HK-2 (cell line): ENCODE data around the gene UPF1.
A peak's percentile ranks its signal among the peaks of the same experiment; 100 is the strongest.
"Not testable (repeated sequence)": the region's sequence is repeated elsewhere in the genome, so short reads cannot be mapped to it uniquely, and the experiment has no call there.

Experiments
- DNase-seq: peaks from one replicate; pipeline ENCODE4 v3.0.0-alpha.2; 2018; ENCODE audit not compliant: unreplicated experiment

Gene UPF1

GRCh38 chr19:18799389-18799970, 32.3 kb upstream of the UPF1 start:
- DNase-seq, result no peak

- DNase-seq, result no peak
Measured at GRCh38 chr19:18800079-18800478, 31.7 kb upstream of the UPF1 start.

GRCh38 chr19:18800636-18801035, 31.1 kb upstream of the UPF1 start:
- no peak for DNase-seq

- no peak for DNase-seq
Measured at GRCh38 chr19:18802354-18802753, 29.4 kb upstream of the UPF1 start.

- no peak for DNase-seq
Measured at GRCh38 chr19:18803550-18804138, 28.1 kb upstream of the UPF1 start.

GRCh38 chr19:18804139-18804601, 27.6 kb upstream of the UPF1 start:
- DNase-seq, result no peak

- no peak for DNase-seq
Measured at GRCh38 chr19:18804643-18805042, 27.1 kb upstream of the UPF1 start.

GRCh38 chr19:18807861-18808331, 23.9 kb upstream of the UPF1 start:
- no peak for DNase-seq

- no peak for DNase-seq
Measured at GRCh38 chr19:18809149-18809868, 22.4 kb upstream of the UPF1 start.

- not testable (repeated sequence) for DNase-seq
Measured at GRCh38 chr19:18811638-18812037, 20.1 kb upstream of the UPF1 start.

GRCh38 chr19:18814063-18814462, 17.7 kb upstream of the UPF1 start:
- DNase-seq, result no peak

- DNase-seq, result no peak
Measured at GRCh38 chr19:18815673-18816072, 16.1 kb upstream of the UPF1 start.

GRCh38 chr19:18816645-18817044, 15.1 kb upstream of the UPF1 start:
- not testable (repeated sequence) for DNase-seq

- DNase-seq, result no peak
Measured at GRCh38 chr19:18817574-18817973, 14.2 kb upstream of the UPF1 start.

GRCh38 chr19:18828786-18829185, 3.0 kb upstream of the UPF1 start:
- no peak for DNase-seq

- no peak for DNase-seq
Measured at GRCh38 chr19:18830488-18830887, 1.3 kb upstream of the UPF1 start.

- peak; percentile 52 for DNase-seq
Measured at GRCh38 chr19:18832306-18833140, 764 bp downstream of the UPF1 start.

- DNase-seq, result no peak
Measured at GRCh38 chr19:18833141-18833476, 1.4 kb downstream of the UPF1 start.

- DNase-seq, result peak; percentile 28
Measured at GRCh38 chr19:18833849-18834643, 2.3 kb downstream of the UPF1 start.

GRCh38 chr19:18834644-18834984, 2.9 kb downstream of the UPF1 start:
- DNase-seq, result no peak

- no peak for DNase-seq
Measured at GRCh38 chr19:18839465-18840287, 7.9 kb downstream of the UPF1 start.
